Astrocyte (in vitro differentiated cells and primary cell): Measurements from ENCODE around the gene KCND2. TPM values are rescaled to one million over a fixed set of nuclear protein-coding genes. Genes with fewer than 3 reads are reported as not detected.

Experiments used
- DNase-seq: peaks from one replicate; pipeline ENCODE4 v3.0.0-alpha.2; 2010; ENCODE audit warnings: low read depth
- FAIRE-seq: peaks from 2 replicates; lab custom pipeline; 2011; peaks lifted over from hg19 to GRCh38; lab: Jason Lieb, UNC
- H2AFZ ChIP-seq: 2 replicates; pipeline ENCODE4 v1.6.0; 2012; ENCODE audit warnings: low read depth, low read length, inconsistent platforms
- H3K27ac ChIP-seq: 2 replicates; pipeline ENCODE4 v1.5.1; 2011; ENCODE audit warnings: low read depth, low read length, inconsistent platforms
- H3K27me3 ChIP-seq: 2 replicates; pipeline ENCODE4 v1.6.0; 2011; ENCODE audit warnings: low read length, inconsistent platforms; ENCODE audit not compliant: insufficient read depth
- H3K36me3 ChIP-seq: 2 replicates; pipeline ENCODE4 v1.5.1; 2011; ENCODE audit warnings: low read length, inconsistent platforms; ENCODE audit not compliant: insufficient read depth
- H3K4me1 ChIP-seq: 2 replicates; pipeline ENCODE4 v1.5.1; 2011; ENCODE audit warnings: low read length, inconsistent platforms; ENCODE audit not compliant: insufficient read depth
- H3K4me2 ChIP-seq: 2 replicates; pipeline ENCODE4 v1.6.0; 2012; ENCODE audit warnings: low read length, inconsistent platforms
- H3K4me3 ChIP-seq: 2 replicates; pipeline ENCODE4 v1.5.1; 2011; ENCODE audit warnings: low read depth, mild to moderate bottlenecking, low read length, inconsistent platforms; ENCODE audit not compliant: insufficient read depth
- H3K79me2 ChIP-seq: 2 replicates; pipeline ENCODE4 v1.6.0; 2012; ENCODE audit warnings: mild to moderate bottlenecking, low read length, inconsistent platforms; ENCODE audit not compliant: insufficient read depth
- H3K9ac ChIP-seq: 2 replicates; pipeline ENCODE4 v1.6.0; 2012; ENCODE audit warnings: mild to moderate bottlenecking, low read length, inconsistent platforms
- H3K9me3 ChIP-seq: 2 replicates; pipeline ENCODE4 v1.5.1; 2012; ENCODE audit warnings: low read depth, mild to moderate bottlenecking, low read length, inconsistent platforms; ENCODE audit not compliant: insufficient read depth
- H4K20me1 ChIP-seq: 2 replicates; pipeline ENCODE4 v1.6.0; 2012; ENCODE audit warnings: low read length, inconsistent platforms; ENCODE audit not compliant: insufficient read depth
- H3K27ac Mint-ChIP-seq: one replicate; pipeline ENCODE4 v1.8.0; 2021; ENCODE audit warnings: mild to moderate bottlenecking, mixed read lengths; ENCODE audit not compliant: unreplicated experiment
- H3K27me3 Mint-ChIP-seq: one replicate; pipeline ENCODE4 v1.8.0; 2021; ENCODE audit warnings: low read depth, mixed read lengths; ENCODE audit not compliant: unreplicated experiment
- H3K36me3 Mint-ChIP-seq: one replicate; pipeline ENCODE4 v1.8.0; 2021; ENCODE audit warnings: low read depth, mixed read lengths; ENCODE audit not compliant: unreplicated experiment
- H3K4me1 Mint-ChIP-seq: one replicate; pipeline ENCODE4 v1.8.0; 2021; ENCODE audit warnings: low read depth, mixed read lengths; ENCODE audit not compliant: unreplicated experiment
- H3K4me3 Mint-ChIP-seq: one replicate; pipeline ENCODE4 v1.8.0; 2021; ENCODE audit warnings: mild to moderate bottlenecking, moderate library complexity, mixed read lengths; ENCODE audit not compliant: unreplicated experiment
- H3K9me3 Mint-ChIP-seq: one replicate; pipeline ENCODE4 v1.8.0; 2021; ENCODE audit warnings: mild to moderate bottlenecking, mixed read lengths; ENCODE audit not compliant: unreplicated experiment
- CTCF ChIP-seq: IDR thresholded peaks from 2 replicates; pipeline ENCODE4 v1.5.1; 2011; ENCODE audit warnings: low read depth, mild to moderate bottlenecking, inconsistent platforms, low read length, moderate library complexity; ENCODE audit not compliant: insufficient read depth
- EZH2 ChIP-seq: IDR thresholded peaks from 2 replicates; pipeline ENCODE4 v1.6.1; 2012; ENCODE audit warnings: mild to moderate bottlenecking, low read length, inconsistent platforms; ENCODE audit not compliant: insufficient read depth
- total RNA-seq: library from RNA; stranded (reverse); gene quantifications from 2 replicates; pipeline ENCODE4 v1.2.1, GENCODE V29; 2021

KCND2 gene
- total RNA-seq, 1 donor from 2014 or later: 0.30 TPM

GRCh38 chr7:120303105-120303504 is 30.1 kb downstream of the KCND2 start:
- no peaks in the 10 kb centered on the region for H3K9me3 Mint-ChIP-seq
- Histone ChIP-seq H4K20me1 (no peaks in the 10 kb centered on the region), H3K4me2 (no peak overlapping the region), H3K4me3 (no peak overlapping the region), H3K79me2 (no peaks in the 10 kb centered on the region), H3K27me3 (no peaks in the 10 kb centered on the region), H3K9me3 (no peaks in the 10 kb centered on the region), H3K4me1 (no peaks in the 10 kb centered on the region), H3K27ac (no peak overlapping the region), H2AFZ (no peak overlapping the region), H3K9ac (no peak overlapping the region), H3K36me3 (no peaks in the 10 kb centered on the region)
- DNase-seq (no peak), FAIRE-seq (no peak)
- H3K27ac Mint-ChIP-seq: no peak overlapping the region
- no peaks in the 10 kb centered on the region for H3K4me1 Mint-ChIP-seq
- H3K27me3 Mint-ChIP-seq: no peaks in the 10 kb centered on the region
- H3K4me3 Mint-ChIP-seq: no peak overlapping the region
- H3K36me3 Mint-ChIP-seq: no peaks in the 10 kb centered on the region
- TF ChIP-seq EZH2 (no peak), CTCF (no peak)

GRCh38 chr7:120304674-120305073 is 31.7 kb downstream of the KCND2 start:
- DNase-seq (no peak), FAIRE-seq (no peak)
- Histone ChIP-seq H3K4me3 (no peak overlapping the region), H4K20me1 (no peaks in the 10 kb centered on the region), H2AFZ (no peak overlapping the region), H3K36me3 (no peaks in the 10 kb centered on the region), H3K27me3 (no peaks in the 10 kb centered on the region), H3K27ac (no peak overlapping the region), H3K4me2 (no peak overlapping the region), H3K9me3 (no peaks in the 10 kb centered on the region), H3K9ac (no peak overlapping the region), H3K4me1 (no peaks in the 10 kb centered on the region), H3K79me2 (no peaks in the 10 kb centered on the region)
- Mint-ChIP-seq H3K9me3 (no peaks in the 10 kb centered on the region), H3K27ac (no peak overlapping the region), H3K4me1 (no peaks in the 10 kb centered on the region), H3K36me3 (no peaks in the 10 kb centered on the region), H3K4me3 (no peak overlapping the region), H3K27me3 (no peaks in the 10 kb centered on the region)
- TF ChIP-seq EZH2 (no peak), CTCF (no peak)

GRCh38 chr7:120307991-120308545 is 35.1 kb downstream of the KCND2 start:
- Histone ChIP-seq H3K36me3 (no peaks in the 10 kb centered on the region), H4K20me1 (no peaks in the 10 kb centered on the region), H3K79me2 (no peaks in the 10 kb centered on the region), H3K27me3 (no peaks in the 10 kb centered on the region), H3K4me3 (no peak overlapping the region), H3K9me3 (no peaks in the 10 kb centered on the region), H3K4me1 (no peaks in the 10 kb centered on the region), H3K4me2 (no peak overlapping the region), H3K9ac (no peak overlapping the region), H2AFZ (no peak overlapping the region), H3K27ac (no peak overlapping the region)
- Mint-ChIP-seq H3K27me3 (no peaks in the 10 kb centered on the region), H3K9me3 (no peaks in the 10 kb centered on the region), H3K36me3 (no peaks in the 10 kb centered on the region), H3K4me3 (no peak overlapping the region), H3K4me1 (no peaks in the 10 kb centered on the region), H3K27ac (no peak overlapping the region)
- TF ChIP-seq CTCF: no peak
- no peak for TF ChIP-seq EZH2
- FAIRE-seq (no peak), DNase-seq (no peak)
